ENCODE results near the gene WWOX.
A peak's percentile ranks its signal among the peaks of the same experiment; 100 is the strongest.

WWOX gene

DNA sequence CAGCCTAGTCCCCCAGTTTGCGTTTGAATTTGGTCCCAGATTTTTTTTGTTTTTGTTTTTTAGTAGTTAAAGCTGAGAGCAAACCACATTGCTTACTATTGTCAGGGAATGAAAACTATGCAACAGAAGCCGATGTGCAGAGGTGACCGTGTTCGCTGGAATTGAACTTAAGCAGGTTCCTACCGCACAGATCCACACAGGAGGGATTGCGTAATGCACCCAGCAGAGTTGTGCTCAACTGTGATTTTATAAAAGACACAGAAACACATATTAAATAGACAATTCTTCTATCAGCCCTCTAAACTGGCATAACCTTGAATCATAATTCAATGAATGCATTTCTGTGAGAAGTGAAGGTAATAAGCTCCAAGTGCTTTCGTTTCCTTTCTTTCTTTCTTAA lies 443.0 kb downstream of the WWOX start:
- Histone ChIP-seq H3K9me3 (ENCODE audit: control insufficient read depth, low read depth, low read length) (no peaks in the 10 kb centered on the region), H3K4me1 (ENCODE audit: control insufficient read depth, low read depth, low read length) (no peaks in the 10 kb centered on the region), H3K36me3 (ENCODE audit: control insufficient read depth, low read depth, low read length) (no peaks in the 10 kb centered on the region), H3K4me3 (ENCODE audit: low read length) (no peak overlapping the region), H3K27ac (ENCODE audit: low read length) (no peak overlapping the region), H3K27me3 (ENCODE audit: control insufficient read depth, insufficient read depth, low read length) (no peaks in the 10 kb centered on the region), H3K9ac (ENCODE audit: low read length) (no peak overlapping the region)

DNA sequence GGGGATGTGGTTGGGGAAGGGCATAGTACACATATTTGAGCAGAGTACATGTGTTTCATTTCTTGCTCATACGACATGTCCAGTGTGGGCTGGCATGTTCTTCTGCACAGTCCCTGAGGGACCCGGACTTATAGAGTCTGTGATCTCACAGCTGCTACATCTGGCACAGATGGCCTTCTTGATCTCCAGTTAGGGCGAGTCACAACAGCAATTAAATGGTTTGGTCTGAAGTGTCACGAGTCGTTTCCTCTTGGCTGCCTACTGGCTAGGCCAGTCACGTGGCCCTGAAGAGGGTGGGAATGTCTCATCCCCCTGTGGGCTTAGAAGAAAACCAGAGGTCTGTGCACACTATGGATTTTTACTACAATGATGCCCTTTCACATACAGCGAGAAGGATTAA lies 443.6 kb downstream of the WWOX start:
- Histone ChIP-seq H3K27ac (ENCODE audit: low read length) (no peak overlapping the region), H3K36me3 (ENCODE audit: control insufficient read depth, low read depth, low read length) (no peaks in the 10 kb centered on the region), H3K9ac (ENCODE audit: low read length) (no peak overlapping the region), H3K9me3 (ENCODE audit: control insufficient read depth, low read depth, low read length) (no peaks in the 10 kb centered on the region), H3K27me3 (ENCODE audit: control insufficient read depth, insufficient read depth, low read length) (no peaks in the 10 kb centered on the region), H3K4me1 (ENCODE audit: control insufficient read depth, low read depth, low read length) (no peaks in the 10 kb centered on the region), H3K4me3 (ENCODE audit: low read length) (no peak overlapping the region)

DNA sequence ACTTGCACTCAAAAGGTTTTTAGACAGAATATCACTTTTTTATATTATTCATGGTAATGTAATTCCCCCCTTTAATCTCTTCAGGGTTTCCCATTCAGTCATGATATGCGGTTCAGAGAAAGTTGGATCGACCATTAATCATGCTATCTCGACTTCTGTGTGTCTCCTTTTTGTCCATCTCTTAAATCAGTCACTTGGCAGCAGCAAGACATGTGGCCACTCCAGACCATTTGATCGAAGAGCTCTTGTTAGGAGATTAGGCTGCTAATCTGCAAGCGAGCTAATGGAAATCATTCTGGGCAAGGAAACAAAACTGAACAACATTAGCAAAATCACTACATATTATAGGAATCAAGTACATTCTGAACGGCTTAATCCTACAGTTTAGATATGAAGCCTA lies 449.9 kb downstream of the WWOX start:
- Histone ChIP-seq H3K36me3 (ENCODE audit: control insufficient read depth, low read depth, low read length) (no peaks in the 10 kb centered on the region), H3K4me1 (ENCODE audit: control insufficient read depth, low read depth, low read length) (peaks cover 32% of the 10 kb centered on the region), H3K27ac (ENCODE audit: low read length) (no peak overlapping the region), H3K27me3 (ENCODE audit: control insufficient read depth, insufficient read depth, low read length) (no peaks in the 10 kb centered on the region), H3K9me3 (ENCODE audit: control insufficient read depth, low read depth, low read length) (no peaks in the 10 kb centered on the region), H3K9ac (ENCODE audit: low read length) (no peak overlapping the region), H3K4me3 (ENCODE audit: low read length) (no peak overlapping the region)

DNA sequence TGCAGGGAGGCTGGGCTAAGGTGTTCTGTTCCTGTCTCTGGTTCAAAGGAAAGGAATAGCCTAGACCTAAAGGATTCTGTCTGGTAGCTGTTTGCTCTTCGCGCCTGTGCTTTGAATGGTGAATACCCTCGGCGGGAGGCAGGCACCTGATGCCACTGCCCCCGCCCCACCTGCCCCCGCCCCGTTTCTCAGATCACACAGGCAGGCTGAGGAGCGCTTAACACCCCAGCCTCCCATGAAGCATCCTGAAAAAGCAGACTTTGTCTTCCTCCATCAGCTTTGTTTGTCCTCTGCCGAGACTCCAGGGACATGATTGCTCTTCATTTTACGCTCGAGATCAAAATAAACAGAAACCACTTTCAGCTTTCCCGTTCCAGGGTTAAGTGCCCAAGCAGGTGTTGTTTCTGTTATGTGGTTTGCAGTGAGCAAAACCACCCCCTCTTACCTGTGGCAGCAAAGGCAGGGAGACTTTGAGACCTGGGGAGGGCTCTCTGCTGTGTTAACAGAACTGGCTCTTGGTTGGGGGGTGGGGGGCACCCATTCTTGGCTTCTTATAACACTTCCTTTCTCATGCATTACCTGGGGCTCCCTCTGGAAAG lies 452.1 kb downstream of the WWOX start:
- Histone ChIP-seq H3K9ac (ENCODE audit: low read length) (no peak overlapping the region), H3K4me3 (ENCODE audit: low read length) (peak overlapping the region; percentile 48), H3K36me3 (ENCODE audit: control insufficient read depth, low read depth, low read length) (no peaks in the 10 kb centered on the region), H3K27me3 (ENCODE audit: control insufficient read depth, insufficient read depth, low read length) (no peaks in the 10 kb centered on the region), H3K27ac (ENCODE audit: low read length) (no peak overlapping the region), H3K9me3 (ENCODE audit: control insufficient read depth, low read depth, low read length) (no peaks in the 10 kb centered on the region), H3K4me1 (ENCODE audit: control insufficient read depth, low read depth, low read length) (peaks cover 32% of the 10 kb centered on the region)

GRCh38 chr16:78552106-78552675 lies 452.7 kb downstream of the WWOX start:
- H3K4me3 ChIP-seq (ENCODE audit: low read length), result peak overlapping the region; percentile 48
- peaks cover 32% of the 10 kb centered on the region for H3K4me1 ChIP-seq (ENCODE audit: control insufficient read depth, low read depth, low read length)
- H3K27ac ChIP-seq (ENCODE audit: low read length), result no peak overlapping the region
- no peaks in the 10 kb centered on the region for H3K36me3 ChIP-seq (ENCODE audit: control insufficient read depth, low read depth, low read length)
- H3K9me3 ChIP-seq (ENCODE audit: control insufficient read depth, low read depth, low read length), result no peaks in the 10 kb centered on the region
- no peaks in the 10 kb centered on the region for H3K27me3 ChIP-seq (ENCODE audit: control insufficient read depth, insufficient read depth, low read length)
- H3K9ac ChIP-seq (ENCODE audit: low read length), result no peak overlapping the region

DNA sequence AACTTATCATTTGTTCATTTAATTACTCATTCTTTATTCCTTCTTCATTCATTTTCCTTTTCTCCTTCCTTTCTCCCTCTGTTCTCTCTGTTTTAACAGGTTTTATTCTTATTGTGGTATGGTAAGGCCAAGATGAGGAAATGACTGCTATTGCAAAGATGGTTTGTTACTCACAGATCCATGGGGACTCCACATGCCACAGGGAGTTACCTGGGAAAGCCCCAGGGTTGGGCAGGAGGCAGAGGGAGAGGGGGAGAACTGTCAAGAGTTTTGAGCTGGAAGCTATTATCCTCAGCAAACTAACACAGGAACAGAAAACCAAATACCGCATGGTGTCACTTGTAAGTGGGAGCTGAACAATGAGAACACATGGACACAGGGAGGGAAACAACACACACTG lies 453.3 kb downstream of the WWOX start:
- Histone ChIP-seq H3K9me3 (ENCODE audit: control insufficient read depth, low read depth, low read length) (no peaks in the 10 kb centered on the region), H3K27ac (ENCODE audit: low read length) (no peak overlapping the region), H3K4me1 (ENCODE audit: control insufficient read depth, low read depth, low read length) (peaks cover 32% of the 10 kb centered on the region), H3K4me3 (ENCODE audit: low read length) (no peak overlapping the region), H3K9ac (ENCODE audit: low read length) (no peak overlapping the region), H3K27me3 (ENCODE audit: control insufficient read depth, insufficient read depth, low read length) (no peaks in the 10 kb centered on the region), H3K36me3 (ENCODE audit: control insufficient read depth, low read depth, low read length) (no peaks in the 10 kb centered on the region)

DNA sequence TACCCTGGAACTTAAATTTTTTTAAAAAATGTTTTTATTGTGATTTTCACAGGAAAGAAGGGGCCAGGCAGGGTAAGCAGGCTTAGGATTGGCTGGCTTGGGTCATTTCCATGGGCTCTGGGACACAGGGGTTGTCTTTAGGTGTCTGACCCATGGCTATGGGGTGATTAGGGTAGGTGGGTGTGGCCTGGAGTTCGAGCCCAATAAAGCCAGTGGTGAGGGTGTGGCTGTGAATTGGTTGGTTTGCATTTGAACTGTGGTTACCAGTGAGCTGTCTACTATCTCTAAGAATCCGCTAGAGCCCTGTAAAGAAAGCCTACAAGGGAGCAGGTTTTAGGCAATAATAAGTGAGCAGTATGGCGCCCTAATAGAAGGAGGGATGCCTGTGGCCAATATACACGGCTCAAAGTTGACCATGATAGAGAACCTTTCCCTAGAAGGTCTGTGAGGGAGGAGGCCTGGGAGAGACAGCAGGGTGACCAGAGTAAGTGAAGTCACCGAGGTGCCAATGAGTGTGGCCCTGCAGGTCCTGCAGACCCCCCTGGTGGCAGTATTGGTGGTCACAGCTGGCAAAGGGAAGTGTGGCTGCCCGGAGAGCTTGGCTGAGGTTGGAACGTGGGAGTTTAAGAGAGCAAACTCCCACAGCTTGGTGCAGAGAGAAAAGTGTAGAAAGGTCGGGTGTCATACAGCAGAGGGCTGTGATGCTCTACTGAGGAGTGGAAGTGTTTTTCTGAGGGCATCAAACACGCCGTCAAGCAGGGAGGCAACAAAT lies 454.0 kb downstream of the WWOX start:
- Histone ChIP-seq H3K4me1 (ENCODE audit: control insufficient read depth, low read depth, low read length) (peaks cover 32% of the 10 kb centered on the region), H3K27me3 (ENCODE audit: control insufficient read depth, insufficient read depth, low read length) (no peaks in the 10 kb centered on the region), H3K27ac (ENCODE audit: low read length) (no peak overlapping the region), H3K9ac (ENCODE audit: low read length) (no peak overlapping the region), H3K4me3 (ENCODE audit: low read length) (no peak overlapping the region), H3K9me3 (ENCODE audit: control insufficient read depth, low read depth, low read length) (no peaks in the 10 kb centered on the region), H3K36me3 (ENCODE audit: control insufficient read depth, low read depth, low read length) (no peaks in the 10 kb centered on the region)

DNA sequence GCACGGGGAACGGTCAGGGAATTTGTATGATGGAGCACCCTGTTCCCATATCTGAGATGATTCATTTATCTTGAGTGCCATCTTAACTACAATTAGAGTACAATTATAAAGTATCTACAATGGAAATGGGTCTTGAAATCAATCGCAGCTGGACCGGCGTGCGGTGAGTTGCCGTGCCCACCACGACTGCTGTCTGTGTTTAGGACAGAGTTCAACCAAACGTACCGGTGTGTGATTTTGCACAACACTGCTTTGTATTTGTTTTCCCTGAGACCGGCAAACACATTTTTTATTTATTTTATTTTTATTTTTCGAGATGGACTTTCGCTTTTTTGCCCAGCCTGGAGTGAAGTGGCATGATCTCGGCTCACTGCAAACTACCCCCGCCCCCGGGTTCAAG lies 457.0 kb downstream of the WWOX start:
- Histone ChIP-seq H3K27me3 (ENCODE audit: control insufficient read depth, insufficient read depth, low read length) (no peaks in the 10 kb centered on the region), H3K27ac (ENCODE audit: low read length) (no peak overlapping the region), H3K36me3 (ENCODE audit: control insufficient read depth, low read depth, low read length) (no peaks in the 10 kb centered on the region), H3K4me3 (ENCODE audit: low read length) (no peak overlapping the region), H3K4me1 (ENCODE audit: control insufficient read depth, low read depth, low read length) (peaks cover 13% of the 10 kb centered on the region), H3K9ac (ENCODE audit: low read length) (no peak overlapping the region), H3K9me3 (ENCODE audit: control insufficient read depth, low read depth, low read length) (no peaks in the 10 kb centered on the region)

DNA sequence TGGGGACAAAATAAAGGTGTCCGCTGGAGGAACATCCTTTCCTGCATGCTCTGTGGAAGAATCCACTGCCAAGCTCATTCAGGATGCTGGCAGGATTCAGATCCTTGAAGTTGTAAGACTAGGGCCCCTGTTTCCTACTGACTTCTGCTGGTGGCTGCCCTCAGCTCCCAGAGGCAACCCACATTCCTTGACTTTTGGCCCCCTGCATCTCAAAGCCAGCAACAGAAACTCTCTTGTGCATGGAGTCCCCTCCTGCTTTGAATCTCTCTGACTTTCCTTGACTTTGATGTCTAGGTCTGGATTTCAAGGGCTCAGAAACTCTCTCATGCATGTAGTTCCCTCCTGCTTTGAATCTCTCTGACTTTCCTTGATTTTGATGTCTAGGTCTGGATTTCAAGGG lies 461.5 kb downstream of the WWOX start:
- H3K36me3 ChIP-seq (ENCODE audit: control insufficient read depth, low read depth, low read length), result no peaks in the 10 kb centered on the region
- no peaks in the 10 kb centered on the region for H3K4me1 ChIP-seq (ENCODE audit: control insufficient read depth, low read depth, low read length)
- no peak overlapping the region for H3K4me3 ChIP-seq (ENCODE audit: low read length)
- no peak overlapping the region for H3K27ac ChIP-seq (ENCODE audit: low read length)
- no peak overlapping the region for H3K9ac ChIP-seq (ENCODE audit: low read length)
- H3K9me3 ChIP-seq (ENCODE audit: control insufficient read depth, low read depth, low read length), result no peaks in the 10 kb centered on the region
- no peaks in the 10 kb centered on the region for H3K27me3 ChIP-seq (ENCODE audit: control insufficient read depth, insufficient read depth, low read length)

GRCh38 chr16:78562111-78562510 lies 462.7 kb downstream of the WWOX start:
- Histone ChIP-seq H3K36me3 (ENCODE audit: control insufficient read depth, low read depth, low read length) (no peaks in the 10 kb centered on the region), H3K27me3 (ENCODE audit: control insufficient read depth, insufficient read depth, low read length) (no peaks in the 10 kb centered on the region), H3K9me3 (ENCODE audit: control insufficient read depth, low read depth, low read length) (no peaks in the 10 kb centered on the region), H3K27ac (ENCODE audit: low read length) (no peak overlapping the region), H3K9ac (ENCODE audit: low read length) (no peak overlapping the region), H3K4me3 (ENCODE audit: low read length) (no peak overlapping the region), H3K4me1 (ENCODE audit: control insufficient read depth, low read depth, low read length) (no peaks in the 10 kb centered on the region)

GRCh38 chr16:78562650-78563049 lies 463.2 kb downstream of the WWOX start:
- no peaks in the 10 kb centered on the region for H3K9me3 ChIP-seq (ENCODE audit: control insufficient read depth, low read depth, low read length)
- H3K9ac ChIP-seq (ENCODE audit: low read length), result no peak overlapping the region
- H3K4me1 ChIP-seq (ENCODE audit: control insufficient read depth, low read depth, low read length), result no peaks in the 10 kb centered on the region
- H3K27ac ChIP-seq (ENCODE audit: low read length), result no peak overlapping the region
- no peak overlapping the region for H3K4me3 ChIP-seq (ENCODE audit: low read length)
- no peaks in the 10 kb centered on the region for H3K36me3 ChIP-seq (ENCODE audit: control insufficient read depth, low read depth, low read length)
- H3K27me3 ChIP-seq (ENCODE audit: control insufficient read depth, insufficient read depth, low read length), result no peaks in the 10 kb centered on the region

DNA sequence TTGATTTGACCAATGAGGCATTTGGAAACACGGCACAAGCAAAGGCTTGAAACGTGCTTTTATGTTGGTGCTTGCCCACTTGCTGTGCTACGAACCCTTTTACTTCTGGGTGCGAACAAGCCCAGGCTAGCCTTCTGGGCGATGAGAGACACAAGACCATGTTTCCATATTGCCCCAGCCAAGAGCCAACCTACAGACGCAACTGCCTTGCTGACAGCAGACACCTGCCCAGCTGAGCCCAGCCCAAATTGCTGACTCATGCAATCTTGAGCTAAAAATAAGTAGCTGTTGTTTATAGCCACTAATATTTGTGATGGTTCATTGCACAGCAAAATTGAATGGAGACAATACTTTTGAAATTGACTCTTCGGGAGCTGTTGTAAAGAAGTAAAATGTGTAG lies 464.5 kb downstream of the WWOX start:
- Histone ChIP-seq H3K4me3 (ENCODE audit: low read length) (no peak overlapping the region), H3K9ac (ENCODE audit: low read length) (no peak overlapping the region)

More for the DNA sequence above, 464.5 kb downstream of the WWOX start:
- no peaks in the 10 kb centered on the region for H3K36me3 ChIP-seq (ENCODE audit: control insufficient read depth, low read depth, low read length)
- no peak overlapping the region for H3K27ac ChIP-seq (ENCODE audit: low read length)
- no peaks in the 10 kb centered on the region for H3K9me3 ChIP-seq (ENCODE audit: control insufficient read depth, low read depth, low read length)
- no peaks in the 10 kb centered on the region for H3K27me3 ChIP-seq (ENCODE audit: control insufficient read depth, insufficient read depth, low read length)
- H3K4me1 ChIP-seq (ENCODE audit: control insufficient read depth, low read depth, low read length), result no peaks in the 10 kb centered on the region

Measured in iPS-18a (cell line).